ENCODE results near the gene TPPP3.

DNA sequence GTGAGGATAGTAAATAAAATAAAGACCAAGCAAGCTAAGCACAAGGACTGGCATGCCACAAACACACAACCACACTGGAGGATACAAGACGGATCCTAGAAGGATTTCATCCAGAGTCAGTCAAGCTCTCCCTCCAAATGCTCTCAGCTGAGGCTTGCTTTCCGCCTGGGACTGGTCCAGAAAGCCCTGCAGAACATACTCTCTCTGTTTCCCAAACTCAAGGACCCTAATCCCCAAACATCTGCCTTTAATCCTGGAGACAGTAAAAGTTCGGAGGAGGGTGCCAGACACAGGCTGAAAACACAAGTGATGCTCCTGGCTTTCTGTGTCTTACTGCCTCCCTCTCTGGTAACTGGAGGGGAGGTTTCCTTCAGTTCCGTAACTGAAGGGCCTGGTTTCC, 32.3 kb upstream of the TPPP3 start:
- TF ChIP-seq POLR2A (IDR thresholded peaks at IDR 0.05; ENCODE audit: low read depth) = no peak
- TF ChIP-seq, protein P1, sequence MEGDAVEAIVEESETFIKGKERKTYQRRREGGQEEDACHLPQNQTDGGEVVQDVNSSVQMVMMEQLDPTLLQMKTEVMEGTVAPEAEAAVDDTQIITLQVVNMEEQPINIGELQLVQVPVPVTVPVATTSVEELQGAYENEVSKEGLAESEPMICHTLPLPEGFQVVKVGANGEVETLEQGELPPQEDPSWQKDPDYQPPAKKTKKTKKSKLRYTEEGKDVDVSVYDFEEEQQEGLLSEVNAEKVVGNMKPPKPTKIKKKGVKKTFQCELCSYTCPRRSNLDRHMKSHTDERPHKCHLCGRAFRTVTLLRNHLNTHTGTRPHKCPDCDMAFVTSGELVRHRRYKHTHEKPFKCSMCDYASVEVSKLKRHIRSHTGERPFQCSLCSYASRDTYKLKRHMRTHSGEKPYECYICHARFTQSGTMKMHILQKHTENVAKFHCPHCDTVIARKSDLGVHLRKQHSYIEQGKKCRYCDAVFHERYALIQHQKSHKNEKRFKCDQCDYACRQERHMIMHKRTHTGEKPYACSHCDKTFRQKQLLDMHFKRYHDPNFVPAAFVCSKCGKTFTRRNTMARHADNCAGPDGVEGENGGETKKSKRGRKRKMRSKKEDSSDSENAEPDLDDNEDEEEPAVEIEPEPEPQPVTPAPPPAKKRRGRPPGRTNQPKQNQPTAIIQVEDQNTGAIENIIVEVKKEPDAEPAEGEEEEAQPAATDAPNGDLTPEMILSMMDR (IDR thresholded peaks at IDR 0.05) = no peak

All from esophagus muscularis mucosa (tissue), 3 donors.